Measurements from ENCODE around the gene MARCHF4. TPM values are rescaled to one million over a fixed set of nuclear protein-coding genes. Genes with fewer than 3 reads are reported as not detected.

The MARCHF4 gene
- total and polyA plus RNA-seq, 2 of the 8 experiments (the other 6 are each of a cell fraction or from before 2014, with no cell fraction given), result 1.9 to 2.9 TPM

DNA sequence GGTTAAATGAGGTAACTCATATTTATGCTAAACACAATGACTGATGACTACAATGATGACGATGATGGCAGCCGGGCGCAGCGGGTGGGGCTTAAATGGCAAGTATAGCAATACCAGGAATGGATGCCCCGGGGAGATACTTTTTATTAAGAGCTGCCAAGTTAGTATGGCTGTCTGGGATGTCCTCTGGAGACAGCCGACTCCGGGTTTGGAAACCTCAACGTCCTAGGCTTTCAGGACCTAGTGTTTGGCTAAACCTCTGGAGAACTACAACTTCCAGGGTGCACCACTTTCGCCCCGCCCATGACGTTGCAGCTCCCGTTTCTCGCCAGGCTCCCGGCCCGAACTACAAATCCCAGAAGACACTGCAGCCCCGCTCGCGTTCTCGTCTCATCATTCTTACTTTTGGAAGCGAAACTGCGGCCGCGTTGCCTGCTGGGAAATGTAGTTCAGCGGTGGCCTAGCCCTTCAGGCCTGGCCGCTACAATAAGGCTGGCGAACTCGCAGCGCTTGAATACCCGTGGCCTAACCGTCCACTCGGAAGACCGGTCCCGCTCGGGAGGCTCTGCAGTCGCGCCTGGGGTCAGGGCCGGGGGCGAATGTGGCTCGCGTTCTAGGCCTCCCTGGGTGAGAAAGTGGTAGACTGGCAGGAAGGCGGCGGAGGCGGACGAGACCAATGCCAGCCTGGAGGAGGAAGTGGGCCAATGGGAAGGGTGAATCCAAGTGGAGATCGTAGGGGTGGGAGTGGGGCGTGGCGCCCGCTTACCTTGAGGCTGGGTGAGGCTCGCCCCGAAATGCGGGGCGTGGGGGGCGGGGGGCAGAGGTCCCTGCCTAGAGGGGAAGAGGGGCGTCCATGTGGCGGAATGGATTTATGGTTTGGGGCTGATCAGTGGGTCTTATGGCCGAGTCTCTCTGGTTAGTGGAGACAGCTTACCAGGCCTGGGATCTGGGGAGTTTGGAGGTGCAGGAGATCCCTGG lies 40.0 kb upstream of the MARCHF4 start, which contains the start of gene SMARCAL1:
TSS of gene SMARCAL1 (plus strand) at position 463 of the 978 bp plus-strand sequence. CDS start 2,221 bp downstream, outside the sequence.
- Histone ChIP-seq H3K36me3 (ENCODE audit: control insufficient read depth in 2 of 4, insufficient read depth in 4 of 4, low read length in 3 of 4) (peaks cover 0 to 5% (median 1%) of the 10 kb centered on the region in 4 experiments; a peak in 2 of 8 replicates), H3K4me3 (ENCODE audit: extremely low read depth in 1 of 4, insufficient read depth in 2 of 4, low read depth in 3 of 4, low read length in 4 of 4) (peak within 1 kb of the TSS; percentile 68 to 100 (median 92)), H3K9me3 (ENCODE audit: insufficient read depth in 2 of 2, low read depth in 1 of 2, low read length in 1 of 2) (no peaks in the 10 kb centered on the region), H3K9ac (replicated peaks in 1 of 4; ENCODE audit: extremely low read depth in 1 of 4, low read depth in 3 of 4, low read length in 3 of 4) (peak within 1 kb of the TSS; percentile 64 to 86 (median 76)), H2BK15ac (ENCODE audit: low read length) (peak within 1 kb of the TSS; percentile 99; the same call in 1 of the 2 replicates), H3K23me2 (ENCODE audit: low read depth, low read length) (peaks cover 2% of the 10 kb centered on the region; the same call in 1 of the 2 replicates), H3K23ac (ENCODE audit: insufficient read length) (no peak within 1 kb of the TSS), H3K4me2 (ENCODE audit: insufficient read depth in 1 of 2, low read depth in 2 of 2, low read length in 2 of 2) (peak within 1 kb of the TSS; percentile 62 to 66), H3K14ac (ENCODE audit: insufficient read length) (no peak within 1 kb of the TSS), H2AFZ (ENCODE audit: low read length) (peak within 1 kb of the TSS; percentile 86), H3K27me3 (replicated peaks in 1 of 4; ENCODE audit: control insufficient read depth in 3 of 4, extremely low read depth in 1 of 4, insufficient read depth in 3 of 4, low read length in 3 of 4) (no peaks in the 10 kb centered on the region), H4K91ac (replicated peaks; ENCODE audit: insufficient read length, low read length) (peak within 1 kb of the TSS; percentile 84), H3K18ac (ENCODE audit: extremely low read depth, low read length) (peak within 1 kb of the TSS; percentile 100), H3K79me2 (ENCODE audit: control insufficient read depth in 1 of 2, insufficient read depth in 2 of 2, low read length in 2 of 2) (no peaks in the 10 kb centered on the region), H3K27ac (ENCODE audit: low read depth, low read length) (peak within 1 kb of the TSS; percentile 88; the same call in 1 of the 2 replicates), H4K5ac (ENCODE audit: insufficient read length, low read depth, low read length) (peak within 1 kb of the TSS; percentile 99), H2BK12ac (ENCODE audit: low read depth, low read length) (no peak within 1 kb of the TSS; the same call in 1 of the 2 replicates), H3K4me1 (replicated peaks in 1 of 4; ENCODE audit: control insufficient read depth in 3 of 4, insufficient read depth in 4 of 4, low read length in 3 of 4) (peaks cover 0 to 6% (median 4%) of the 10 kb centered on the region in 4 experiments; a peak in 5 of 7 replicates), H2BK20ac (ENCODE audit: low read length) (0 out of 2 replicates have a peak within 1 kb of the TSS, but pooled peaks have one; percentile 26), H4K20me1 (replicated peaks in 1 of 2; ENCODE audit: control insufficient read depth in 1 of 2, insufficient read depth in 2 of 2, low read length in 2 of 2) (no peaks in the 10 kb centered on the region), H2BK5ac (ENCODE audit: low read depth, low read length) (peak within 1 kb of the TSS; percentile 99), H4K8ac (ENCODE audit: extremely low read depth, insufficient read depth, low read length) (peak within 1 kb of the TSS; percentile 86), H3K79me1 (ENCODE audit: low read depth, low read length) (no peaks in the 10 kb centered on the region; the same call in 1 of the 2 replicates), H2BK120ac (replicated peaks; ENCODE audit: low read depth, low read length) (no peak within 1 kb of the TSS), H3K56ac (replicated peaks; ENCODE audit: insufficient read length, low read depth, low read length) (peak within 1 kb of the TSS; percentile 96), H3K4ac (replicated peaks; ENCODE audit: insufficient read length, low read depth, low read length) (peak within 1 kb of the TSS; percentile 57), H2AK5ac (ENCODE audit: low read depth, low read length) (no peak within 1 kb of the TSS)
- DNase-seq (ENCODE audit: low read depth in 1 of 2, low spot score in 2 of 2) (peak; percentile 93 to 99), FAIRE-seq (peak; percentile 76)
- 11% methylated on average over 51 of the region's 56 CpGs; no CpG with 5 or more reads in 1 of the 2 experiments for WGBS, 2 experiments (ENCODE audit: extremely low coverage in 1 of 2, insufficient coverage in 1 of 2, insufficient read length in 1 of 2, insufficient replicate concordance in 2 of 2, low coverage in 1 of 2, low lambda C conversion rate in 2 of 2, missing lambda C conversion rate in 1 of 2)
- CTCF ChIA-PET (ENCODE audit: partially characterized antibody), result interaction anchor here (7.5 kb wide), 1 partner anchor 8 kb away, joined by 69 read pairs; no protein-coding TSS in a partner anchor
- POLR2A ChIA-PET (ENCODE audit: partially characterized antibody), result interaction anchor here (0.6 to 1.2 kb wide), 9 partner anchors 10 to 194 kb away, joined by 3 to 9 read pairs (median 4); partner anchors contain the start of gene RPL37A
- no peak for TF ChIP-seq TBP (IDR thresholded peaks at IDR 0.05; ENCODE audit: low read depth, low read length)
- peak; percentile 72 for TF ChIP-seq BRCA1 (IDR thresholded peaks at IDR 0.05; ENCODE audit: low read depth, low read length)
- peak; percentile 55 for TF ChIP-seq TAF7 (optimal IDR thresholded peaks at IDR 0.05; ENCODE audit: borderline replicate concordance, low read depth, low read length)
- peak; percentile 94 for TF ChIP-seq CREB1 (IDR thresholded peaks at IDR 0.05)
- peak in 1 of 2 experiments; percentile 24; a peak in 1 of 4 replicates for TF ChIP-seq SIN3A (conservative IDR thresholded peaks at IDR 0.05 in 1 of 2, IDR thresholded peaks at IDR 0.05 in 1 of 2; ENCODE audit: low read depth in 1 of 2, low read length in 2 of 2)
- peak; percentile 58; the same call in 1 of the 2 replicates for TF ChIP-seq SP1 (IDR thresholded peaks at IDR 0.05; ENCODE audit: low read depth, low read length)
- no peak for TF ChIP-seq SP4 (IDR thresholded peaks at IDR 0.05; ENCODE audit: low read length)
- TF ChIP-seq POLR2AphosphoS5 (IDR thresholded peaks at IDR 0.05; ENCODE audit: low read depth, low read length), result peak; percentile 72
- no peak for TF ChIP-seq BACH1 (IDR thresholded peaks at IDR 0.05; ENCODE audit: low read length)
- TF ChIP-seq TAF1 (IDR thresholded peaks at IDR 0.05; ENCODE audit: low read depth, low read length), result 0 out of 2 replicates have a peak, but pooled peaks have one; percentile 49

All from H1 (cell line).